Left ventricle myocardium superior (tissue), 1 donor: ENCODE data around the gene SLC25A36. TPM values are rescaled to one million over a fixed set of nuclear protein-coding genes. Genes with fewer than 3 reads are reported as not detected.

ENCODE experiments used
- ATAC-seq: fragments of 200-7000 bp; cut with Tn5 transposase; one replicate; pipeline ENCODE4 v1.9.1; 2020; ENCODE audit warnings: mild to moderate bottlenecking, moderate library complexity
- DNase-seq: peaks from one replicate; pipeline ENCODE4 v3.0.0-alpha.2; 2020
- intact Hi-C: fragments of 100-400 bp; cut with micrococcal nuclease; formaldehyde crosslinking; loops from one replicate; pipeline ENCODE4 v1.11.0; 2022
- long read RNA-seq: library from polyadenylated mRNA; unstranded; transcript quantifications from one replicate; pipeline ENCODE4 v2.0.0, GENCODE V29; 2021
- total RNA-seq: library from RNA; stranded (reverse); fragmentation: NEBNext Ultra II Directional; extraction: Animal tissue kit (Norgen Biotek cat#: 25700); gene quantifications from one replicate; pipeline ENCODE4 v1.2.1, GENCODE V29; 2021
- donor health status: DM: no; HTN: yes; CAD: no; lungs with severe emphysema.

SLC25A36 gene
- 86.2 TPM for total RNA-seq
- long read RNA-seq, full-length matches to known transcripts = 33 of 148 reads
- long read RNA-seq, partial matches to known transcripts = 3 of 148 reads
- long read RNA-seq, other reads (novel, unspliced or antisense) = 112 of 148 reads

- ATAC-seq (peak; percentile 99), DNase-seq (peak; percentile 98)
- intact Hi-C loops = no loop called here
Observed at GRCh38 chr3:140941434-140942220, at the start of gene SLC25A36. Gene SLC25A36 (plus strand): TSS chr3:140941836. CDS start chr3:140942055, 219 bp downstream.

DNA sequence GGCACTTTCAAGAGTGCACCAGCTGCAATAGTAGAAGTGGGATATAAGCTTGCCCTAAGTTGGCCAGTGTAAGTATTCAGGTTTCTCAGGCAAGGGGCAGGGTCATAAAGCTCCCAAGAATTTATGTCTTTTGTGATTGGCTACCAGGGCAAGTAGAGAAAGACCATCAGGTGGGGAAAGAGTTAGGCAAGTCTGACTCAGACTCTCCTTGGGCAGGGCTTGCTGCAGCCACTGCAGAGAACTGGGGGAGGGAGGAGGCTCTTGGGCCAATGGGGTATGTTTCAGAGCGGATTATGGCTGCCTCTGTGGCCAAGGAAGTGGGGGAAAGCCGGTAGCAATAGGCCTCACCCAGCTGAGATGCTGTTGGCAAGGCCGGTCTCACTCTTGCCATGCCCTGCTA, 44.6 kb upstream of the SLC25A36 start:
- intact Hi-C loops = no loop called here
- DNase-seq (no peak), ATAC-seq (no peak)

- intact Hi-C loops = no loop called here
- ATAC-seq = peak; percentile 71
- no peak for DNase-seq
Observed at GRCh38 chr3:140898340-140899180, 43.1 kb upstream of the SLC25A36 start.

GRCh38 chr3:140899363-140899762, 42.3 kb upstream of the SLC25A36 start:
- intact Hi-C loops = no loop called here
- DNase-seq (no peak), ATAC-seq (peak; percentile 29)

DNA sequence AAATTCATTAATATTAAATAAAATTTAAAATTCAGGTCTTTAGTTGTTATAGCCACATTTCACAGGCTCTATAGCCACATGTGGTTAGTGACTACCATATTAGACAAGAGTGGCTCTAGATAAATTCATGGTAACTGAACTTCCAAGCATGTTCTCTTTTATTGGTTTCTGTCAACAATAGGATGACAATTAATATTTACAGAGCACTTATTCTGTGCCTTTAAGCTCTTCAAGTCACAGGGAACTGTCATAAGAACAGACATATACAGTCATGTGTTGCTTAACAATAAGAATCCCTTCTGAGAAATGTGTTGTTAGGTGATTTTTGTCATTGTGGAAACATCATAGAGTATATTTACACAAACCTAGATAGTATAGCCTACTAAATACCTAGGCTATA, 38.8 kb upstream of the SLC25A36 start:
- ATAC-seq = no peak
- intact Hi-C loops = no loop called here
- no peak for DNase-seq

GRCh38 chr3:140903196-140903595, 38.4 kb upstream of the SLC25A36 start:
- DNase-seq = no peak
- intact Hi-C loops = no loop called here
- ATAC-seq = no peak

- DNase-seq = peak; percentile 40
- peak; percentile 85 for ATAC-seq
- intact Hi-C loops = no loop called here
Observed at GRCh38 chr3:140904521-140904920, 37.1 kb upstream of the SLC25A36 start.

GRCh38 chr3:140905559-140905958, 36.1 kb upstream of the SLC25A36 start:
- ATAC-seq = no peak
- intact Hi-C loops = no loop called here
- DNase-seq = no peak

DNA sequence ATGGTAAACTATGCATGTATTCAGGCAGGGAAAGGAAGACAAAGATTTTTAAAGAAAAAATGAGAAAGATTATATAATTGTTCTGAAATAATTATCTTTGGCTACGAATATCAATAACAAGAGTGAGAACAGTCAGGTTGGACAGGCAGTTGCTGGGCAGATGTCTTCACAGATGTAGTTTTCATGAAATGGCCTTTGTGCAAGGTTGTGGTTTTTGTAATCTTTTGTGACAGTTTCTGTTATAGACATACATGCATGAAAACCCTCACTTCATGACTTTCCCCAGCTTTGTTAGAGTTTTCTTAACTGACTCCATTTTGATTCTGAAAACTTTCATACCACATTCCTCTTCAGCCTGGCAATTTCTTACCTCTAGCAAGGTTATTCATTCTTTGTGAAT, 34.9 kb upstream of the SLC25A36 start:
- intact Hi-C loops = no loop called here

DNA sequence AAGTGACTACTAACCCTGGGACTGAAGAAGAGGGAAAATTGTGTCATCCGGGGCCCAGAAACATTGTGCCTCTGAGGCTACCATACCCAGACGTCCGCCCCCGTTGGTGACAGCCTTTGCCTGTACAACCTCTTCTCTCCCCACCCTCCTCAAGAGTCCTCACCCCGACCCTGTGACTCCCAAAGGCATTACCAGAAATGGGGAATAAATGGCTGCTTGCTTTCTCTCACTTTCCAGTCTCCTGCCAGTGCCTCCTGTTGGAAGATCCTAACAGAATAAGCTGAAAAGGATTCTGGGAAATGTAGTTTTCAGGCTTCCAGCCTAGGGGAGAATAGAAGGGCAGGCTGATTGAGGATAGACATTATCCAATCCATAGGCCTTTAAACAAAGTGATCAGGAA, 30.8 kb upstream of the SLC25A36 start:
- no peak for DNase-seq
- intact Hi-C loops = no loop called here
- peak; percentile 27 for ATAC-seq

More for the DNA sequence above, 34.9 kb upstream of the SLC25A36 start:
- ATAC-seq (no peak), DNase-seq (no peak)

DNA sequence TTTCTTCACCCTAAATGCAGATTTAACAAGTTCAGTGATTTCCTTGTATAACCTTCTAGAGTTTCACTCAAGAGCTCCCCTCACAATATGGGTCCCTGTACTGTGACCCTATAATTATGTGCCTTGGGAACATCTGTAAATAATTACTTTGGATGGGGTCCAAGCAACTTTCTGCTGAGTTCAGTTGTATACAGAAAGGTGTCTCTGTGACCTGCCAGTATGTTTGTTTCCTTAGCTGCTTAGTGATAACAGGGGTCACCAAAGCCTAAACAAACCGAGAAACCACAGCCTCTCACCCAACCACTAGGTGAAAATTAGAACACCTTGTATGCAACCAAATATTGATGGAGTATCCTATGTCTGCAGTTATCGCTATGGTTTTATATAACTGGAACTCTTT, 29.8 kb upstream of the SLC25A36 start:
- ATAC-seq (no peak), DNase-seq (no peak)
- intact Hi-C loops = no loop called here

GRCh38 chr3:140913728-140914127, 27.9 kb upstream of the SLC25A36 start:
- DNase-seq (no peak), ATAC-seq (no peak)
- intact Hi-C loops = no loop called here

GRCh38 chr3:140914384-140914945, 27.2 kb upstream of the SLC25A36 start:
- no peak for DNase-seq
- ATAC-seq = no peak
- intact Hi-C loops = no loop called here

- no peak for ATAC-seq
- intact Hi-C loops = no loop called here
Observed at GRCh38 chr3:140916603-140917002, 25.0 kb upstream of the SLC25A36 start.

GRCh38 chr3:140917772-140918171, 23.9 kb upstream of the SLC25A36 start:
- DNase-seq = peak; percentile 59
- intact Hi-C loops = no loop called here
- ATAC-seq = peak; percentile 94

More at GRCh38 chr3:140916603-140917002, 25.0 kb upstream of the SLC25A36 start:
- no peak for DNase-seq

DNA sequence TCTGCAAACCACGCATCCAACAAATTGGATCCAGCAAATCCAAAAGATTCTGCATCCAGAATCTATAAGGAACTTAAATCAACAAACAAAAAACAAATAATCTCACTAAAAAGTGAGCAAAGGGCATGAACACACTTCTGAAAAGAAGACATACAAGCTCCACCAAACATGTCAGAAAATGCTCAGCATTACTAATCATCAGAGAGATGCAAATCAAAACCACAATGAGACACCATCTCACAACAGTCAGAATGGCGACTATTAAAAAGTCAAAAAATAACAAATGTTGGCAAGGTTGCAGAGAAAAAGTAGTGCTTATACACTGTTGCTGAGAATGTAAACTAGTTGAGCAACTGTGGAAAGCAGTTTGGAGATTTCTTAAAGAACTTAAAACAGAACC, 21.6 kb upstream of the SLC25A36 start:
- no peak for DNase-seq
- no peak for ATAC-seq
- intact Hi-C loops = loop anchor here (10.0 kb wide), 1 partner anchor 55 kb away; no protein-coding TSS in a partner anchor

GRCh38 chr3:140922634-140923033, 19.0 kb upstream of the SLC25A36 start:
- no peak for ATAC-seq
- intact Hi-C loops = loop anchor here (10.0 kb wide), 1 partner anchor 52 kb away; no protein-coding TSS in a partner anchor

GRCh38 chr3:140924097-140924873, 17.4 kb upstream of the SLC25A36 start:
- intact Hi-C loops = loop anchor here (10.0 kb wide), 1 partner anchor 51 kb away; no protein-coding TSS in a partner anchor
- DNase-seq = peak; percentile 74
- ATAC-seq = peak; percentile 98

More at GRCh38 chr3:140922634-140923033, 19.0 kb upstream of the SLC25A36 start:
- DNase-seq = no peak
